Measurements from ENCODE around the gene TRIM66.
"Not testable (repeated sequence)": the region's sequence is repeated elsewhere in the genome, so short reads cannot be mapped to it uniquely, and the experiment has no call there.

Gene TRIM66

DNA sequence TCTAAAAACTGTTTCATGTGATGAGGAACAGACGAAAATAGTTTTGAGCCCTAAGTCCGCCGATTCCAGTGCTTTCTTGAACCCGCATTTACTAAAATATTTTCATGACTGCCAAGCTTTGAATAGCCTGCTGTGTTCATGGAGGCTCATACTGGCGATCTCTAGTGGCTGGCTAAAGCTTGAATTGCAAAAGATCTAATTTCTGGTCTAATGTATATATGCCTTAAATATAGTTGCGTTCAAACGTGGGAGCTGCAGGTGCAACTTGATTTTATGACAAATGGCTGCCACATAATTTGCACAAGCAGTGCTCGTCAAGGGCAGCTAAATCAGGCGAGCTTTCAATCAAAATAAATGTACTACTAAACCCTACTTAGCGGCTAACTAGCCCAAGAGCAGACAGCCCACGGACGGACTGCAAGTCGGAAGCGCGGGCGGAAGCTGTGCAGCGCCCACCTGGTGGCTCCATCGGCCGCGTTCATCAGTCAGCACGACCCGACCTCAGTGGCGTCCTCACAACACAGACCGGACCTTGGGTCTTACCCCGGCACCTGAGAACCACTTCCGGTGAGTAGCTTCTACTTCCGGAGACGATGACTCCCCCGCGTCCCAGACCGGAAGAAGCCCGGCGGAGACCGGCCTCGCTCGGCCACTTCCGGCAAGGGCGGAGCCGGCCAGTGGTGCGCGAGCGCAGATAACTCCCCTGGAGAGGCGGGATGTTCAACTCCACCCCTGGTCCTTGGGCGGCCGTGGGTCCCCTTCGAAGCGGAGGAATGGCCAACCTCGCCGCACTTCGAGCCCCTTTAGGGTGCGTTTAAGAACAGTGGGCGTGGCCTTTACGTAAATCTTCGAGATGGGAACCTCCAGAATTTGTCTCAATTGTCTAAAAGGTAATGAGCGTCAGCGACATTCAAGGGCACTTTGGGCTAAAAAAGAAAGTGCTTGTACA, 6.2 kb upstream of the TRIM66 start:
- peak; percentile 98 for DNase-seq

DNA sequence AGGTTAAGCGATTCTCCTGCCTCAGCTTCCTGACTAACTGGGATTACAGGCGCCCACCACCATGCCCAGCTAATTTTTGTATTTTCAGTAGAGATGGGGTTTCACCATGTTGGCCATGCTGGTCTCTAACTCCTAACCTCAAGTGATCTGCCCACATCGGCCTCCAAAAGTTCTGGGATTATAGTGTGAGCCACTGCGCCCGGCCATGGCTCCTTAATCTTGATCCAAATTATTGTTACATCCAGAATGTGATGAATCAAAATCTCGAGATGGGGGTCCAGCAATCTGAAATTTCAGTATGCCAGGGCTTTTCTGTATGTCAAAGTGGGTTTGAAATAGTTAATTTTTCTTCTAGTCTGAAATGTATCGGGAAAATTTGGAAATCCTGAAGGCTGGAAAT, 3.9 kb upstream of the TRIM66 start:
- no peak for DNase-seq

DNA sequence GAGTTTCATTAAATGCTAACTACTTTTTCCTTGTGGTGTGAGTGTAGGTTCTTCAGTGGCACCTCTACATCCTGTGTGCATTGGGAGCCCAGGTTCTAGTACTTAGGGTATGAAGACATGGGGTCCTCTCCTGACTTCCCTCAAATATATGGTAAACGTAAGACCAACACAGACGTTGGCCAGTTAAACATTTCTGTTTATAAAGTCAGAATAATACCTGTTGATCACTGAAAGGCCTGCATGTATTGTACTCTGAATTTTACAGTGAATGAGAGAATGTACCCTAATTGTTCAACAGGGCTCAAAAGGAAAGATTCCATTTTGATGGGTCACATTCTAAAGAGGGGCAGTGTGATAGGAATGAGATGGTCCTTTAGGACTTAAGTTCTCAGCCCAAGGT, 3.4 kb upstream of the TRIM66 start:
- DNase-seq, result no peak

DNA sequence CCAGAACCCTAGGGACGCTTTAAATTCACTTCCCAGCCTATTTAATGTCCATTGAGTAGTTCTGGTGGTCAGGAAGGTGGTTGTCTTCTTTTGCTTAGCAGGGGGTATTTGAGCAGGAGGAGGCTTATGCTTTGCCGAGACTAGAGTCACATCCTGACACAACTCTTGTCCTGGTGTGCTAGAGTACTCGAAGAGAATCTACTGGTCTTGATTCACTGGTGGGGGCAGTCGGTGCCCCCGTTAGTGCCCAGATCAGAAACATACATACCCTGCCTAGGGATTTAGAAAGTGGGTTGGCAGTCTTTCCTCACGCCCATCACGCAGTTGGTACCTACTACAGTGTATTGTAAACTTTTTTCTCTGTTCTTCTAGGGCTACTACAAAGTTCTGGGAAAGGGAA, 2.8 kb upstream of the TRIM66 start:
- DNase-seq, result no peak

DNA sequence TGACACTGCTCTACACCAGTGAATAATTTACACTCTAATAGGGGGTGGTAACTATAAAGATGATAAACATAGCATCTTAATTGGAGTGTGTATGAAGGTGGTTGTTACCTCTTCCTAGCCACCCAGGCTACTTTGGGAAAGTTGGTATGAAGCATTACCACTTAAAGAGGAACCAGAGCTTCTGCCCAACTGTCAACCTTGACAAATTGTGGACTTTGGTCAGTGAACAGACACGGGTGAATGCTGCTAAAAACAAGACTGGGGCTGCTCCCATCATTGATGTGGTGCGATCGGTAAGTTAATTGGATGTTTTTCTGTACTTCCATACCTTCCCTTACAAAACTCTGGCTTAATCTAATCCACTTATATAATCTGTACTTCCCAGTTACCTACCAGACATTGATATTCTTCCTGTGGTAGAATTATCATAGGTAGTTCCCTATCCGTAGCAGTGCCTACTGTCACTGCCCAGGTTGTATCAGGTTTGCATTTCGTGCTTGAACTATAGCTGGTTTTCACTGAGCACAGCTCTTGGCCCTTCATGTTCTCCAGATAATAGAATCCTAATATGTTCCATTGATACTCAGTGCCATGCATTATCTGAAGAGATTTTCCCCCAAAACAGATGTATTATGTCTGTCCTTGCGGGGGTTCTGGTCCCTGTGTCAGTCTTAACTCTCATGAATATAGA, 2.3 kb upstream of the TRIM66 start:
- no peak for DNase-seq

DNA sequence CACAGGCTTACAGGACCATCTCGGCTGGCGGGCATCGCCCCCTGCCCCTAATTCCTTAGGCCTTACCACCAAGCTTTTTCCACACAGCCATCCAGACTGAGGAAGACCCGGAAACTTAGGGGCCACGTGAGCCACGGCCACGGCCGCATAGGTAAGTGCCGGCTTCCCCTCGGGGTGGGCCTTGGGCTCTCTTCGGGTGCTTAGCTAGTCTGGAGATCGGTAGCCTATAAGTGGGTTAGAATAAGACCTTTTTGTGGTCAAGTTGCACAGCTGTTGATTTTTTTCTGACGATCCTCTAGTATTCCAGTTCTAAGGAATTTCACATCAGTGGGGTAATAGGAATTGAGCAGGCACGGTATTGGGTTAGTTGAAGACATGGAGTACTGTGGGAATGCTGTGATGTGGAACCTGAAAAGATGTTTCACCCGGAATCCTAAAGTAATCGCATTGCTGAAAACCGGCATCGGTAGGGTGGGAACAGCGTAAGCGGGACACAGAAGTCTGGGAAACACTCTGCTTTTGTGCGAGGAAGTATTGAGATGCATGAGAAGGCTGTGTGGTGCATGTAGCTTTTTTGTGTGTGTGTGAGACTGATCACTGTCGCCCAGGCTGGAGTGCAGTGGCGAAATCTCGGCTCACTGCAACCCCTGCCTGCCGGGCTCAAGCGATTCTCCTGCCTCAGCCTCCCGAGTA, 796 bp upstream of the TRIM66 start:
- no peak for DNase-seq

DNA sequence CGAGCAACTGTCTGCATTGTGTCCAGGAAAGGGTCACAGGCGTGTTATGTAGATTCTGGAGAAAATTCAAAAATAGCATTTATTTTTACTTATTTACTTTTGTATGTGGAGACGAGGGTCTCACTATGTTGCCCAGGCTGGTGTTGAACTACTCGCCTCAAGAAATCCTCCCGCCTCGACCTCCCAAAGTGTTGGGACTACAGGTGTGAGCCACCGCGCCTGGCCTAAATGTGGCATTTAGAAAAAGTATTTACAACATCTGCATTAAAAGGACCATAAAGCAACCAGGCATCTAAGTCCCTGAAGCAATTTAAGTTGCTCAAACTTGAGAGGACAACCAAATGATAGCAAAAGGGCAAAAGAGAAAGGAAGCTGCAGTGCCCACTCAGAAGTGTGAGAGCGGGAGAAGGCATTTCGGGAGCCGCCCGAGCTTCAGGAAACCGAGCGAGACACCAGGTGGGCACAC, 595 bp downstream of the TRIM66 start:
- DNase-seq, result no peak

DNA sequence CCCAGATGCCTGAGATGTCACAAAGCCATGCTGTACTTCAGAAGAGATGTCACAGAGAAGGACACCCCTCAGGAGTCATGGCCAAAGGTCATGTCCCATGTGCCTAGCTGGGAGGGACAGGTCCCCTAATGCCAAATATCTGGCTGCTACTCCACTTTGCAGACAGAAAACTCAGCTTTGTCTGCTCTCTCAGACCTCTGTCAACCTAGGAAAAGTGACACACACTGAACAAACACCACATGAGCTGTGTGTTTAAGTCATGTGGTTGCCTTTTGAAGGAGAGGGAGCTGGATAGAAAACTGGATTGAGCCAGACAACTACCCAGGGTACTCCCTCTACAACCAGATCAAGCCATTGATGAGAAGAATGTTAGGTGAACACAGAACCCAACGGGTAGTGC, 3.5 kb downstream of the TRIM66 start:
- DNase-seq, result peak; percentile 16

DNA sequence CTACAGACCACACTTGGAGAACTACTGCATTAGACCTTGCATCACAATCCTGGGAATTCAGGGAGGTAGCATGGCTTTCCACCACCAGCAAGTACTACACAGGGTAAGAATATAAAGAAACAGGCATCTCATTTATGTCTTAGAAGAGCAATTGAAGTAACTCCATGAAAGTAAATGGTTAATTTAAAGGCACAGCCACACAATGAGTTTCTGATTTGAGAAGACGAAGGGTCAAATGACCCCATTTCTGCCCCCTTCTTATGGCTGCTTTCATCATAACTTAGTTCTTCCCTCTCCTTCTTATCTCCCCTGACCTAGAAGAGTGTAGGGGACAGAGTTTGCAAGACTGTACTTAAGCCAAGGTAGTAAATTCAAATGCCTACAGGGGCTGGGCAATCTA, 6.0 kb downstream of the TRIM66 start:
- DNase-seq, result no peak

DNA sequence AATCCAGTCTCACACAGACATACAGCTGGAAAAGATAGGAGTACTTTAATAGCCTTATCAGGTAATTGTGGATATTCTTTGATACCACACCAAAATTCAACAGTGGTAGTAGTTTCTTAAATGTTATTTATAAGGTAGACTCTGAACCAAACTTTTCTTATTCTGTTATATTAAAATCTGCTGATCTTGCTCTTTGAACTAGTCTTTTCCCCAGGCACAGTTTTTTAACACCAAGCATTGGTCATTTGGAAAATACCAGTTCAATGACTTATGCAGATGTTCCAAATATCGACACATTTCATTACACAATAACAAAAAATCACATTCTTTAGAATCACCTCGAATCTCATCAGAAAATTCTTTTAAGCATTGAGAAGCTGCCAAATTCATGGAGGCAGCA, 7.6 kb downstream of the TRIM66 start:
- no peak for DNase-seq

DNA sequence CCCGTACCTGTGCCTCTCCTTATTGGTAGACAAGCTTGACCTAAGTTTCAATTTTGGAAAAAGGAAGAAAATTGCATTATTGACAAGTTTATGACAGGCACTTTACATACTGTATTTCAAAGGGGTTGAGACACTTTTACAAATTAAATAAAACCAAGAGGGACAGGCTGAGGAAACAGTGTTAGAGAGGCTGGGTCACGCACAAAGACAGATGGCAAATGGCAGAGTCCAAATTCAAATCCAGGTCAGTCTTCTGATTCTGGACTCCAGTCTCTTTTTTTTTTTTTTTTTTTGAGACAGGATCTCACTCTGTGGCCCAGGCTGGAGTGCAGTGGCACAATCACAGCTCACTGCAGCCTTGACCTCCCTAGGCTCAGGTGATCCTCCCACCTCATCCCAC, 10.1 kb downstream of the TRIM66 start:
- DNase-seq, result no peak

DNA sequence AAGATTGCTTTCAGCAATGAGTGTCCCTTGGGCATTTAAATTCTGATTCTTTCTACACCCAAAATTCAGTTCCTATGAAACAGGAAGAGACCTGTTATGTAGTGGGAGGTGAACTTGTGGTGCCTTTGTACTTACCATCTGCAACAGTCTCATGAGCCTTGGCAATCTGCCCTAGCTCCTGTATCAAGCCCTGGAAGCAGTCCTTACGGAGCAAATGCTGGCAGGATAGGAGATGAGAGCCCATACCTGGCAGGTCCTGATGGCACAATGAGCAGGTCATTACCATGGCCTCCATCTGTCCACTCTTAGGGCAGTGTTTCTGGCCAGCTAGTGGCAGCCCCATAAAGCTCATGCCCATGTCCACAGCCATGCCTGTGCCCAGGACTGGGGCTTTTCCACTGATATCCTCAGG, 10.8 kb downstream of the TRIM66 start:
- no peak for DNase-seq

DNA sequence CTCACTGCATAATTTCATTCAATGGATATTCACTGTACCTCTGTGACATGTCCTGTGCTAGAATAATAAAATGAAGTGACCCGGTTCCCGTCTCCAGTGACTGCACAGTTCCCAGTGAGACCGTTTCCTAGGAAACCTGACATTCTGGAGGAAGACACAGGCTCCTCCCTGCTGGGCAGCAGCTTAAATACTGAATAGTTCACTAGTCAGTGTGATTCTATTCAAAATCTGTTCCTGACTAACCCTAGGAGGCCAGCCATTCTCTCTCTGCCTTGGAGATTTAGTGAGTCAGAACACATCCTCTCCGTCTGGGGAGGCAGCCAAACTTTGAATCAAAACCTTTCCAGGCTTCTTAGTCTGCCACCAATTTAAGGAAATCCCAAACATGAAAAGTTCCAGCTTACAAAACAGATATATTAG, 11.3 kb downstream of the TRIM66 start:
- no peak for DNase-seq

DNA sequence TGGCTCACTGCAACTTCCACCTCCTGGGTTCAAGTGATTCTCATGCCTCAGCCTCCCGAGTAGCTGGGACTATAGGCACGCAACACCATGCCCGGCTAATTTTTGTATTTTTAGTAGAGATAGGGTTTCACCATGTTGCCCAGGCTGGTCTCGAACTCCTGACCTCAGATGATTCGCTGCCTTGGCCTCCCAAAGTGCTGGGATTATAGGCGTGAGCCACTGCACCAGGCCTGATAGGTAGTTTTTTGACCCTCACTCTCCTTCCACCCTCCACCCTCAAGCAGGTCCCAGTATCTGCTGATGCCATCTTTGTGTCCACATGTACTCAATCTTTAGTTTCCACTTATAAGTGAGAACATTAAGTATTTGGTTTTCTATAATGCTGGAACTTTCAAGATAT, 12.4 kb downstream of the TRIM66 start:
- DNase-seq, result not testable (repeated sequence)

DNA sequence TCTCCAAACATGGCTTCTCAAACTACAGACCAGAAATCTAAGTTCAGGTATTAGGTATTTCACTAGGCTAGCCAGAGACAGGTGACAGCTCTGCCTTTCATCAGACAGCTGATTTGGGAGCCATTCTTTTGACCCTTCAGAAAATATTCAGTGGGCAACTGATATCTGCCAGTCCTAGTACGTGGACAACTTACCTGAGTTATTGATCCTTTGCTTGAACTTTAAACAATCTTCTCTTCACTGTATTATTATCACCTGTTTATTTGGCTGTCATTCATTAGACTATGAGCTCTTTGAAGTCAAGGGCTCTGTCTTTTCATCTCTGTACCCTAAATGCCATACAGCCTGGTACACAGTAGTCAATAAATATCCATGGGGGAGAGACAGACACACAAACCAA, 17.2 kb downstream of the TRIM66 start:
- no peak for DNase-seq

DNA sequence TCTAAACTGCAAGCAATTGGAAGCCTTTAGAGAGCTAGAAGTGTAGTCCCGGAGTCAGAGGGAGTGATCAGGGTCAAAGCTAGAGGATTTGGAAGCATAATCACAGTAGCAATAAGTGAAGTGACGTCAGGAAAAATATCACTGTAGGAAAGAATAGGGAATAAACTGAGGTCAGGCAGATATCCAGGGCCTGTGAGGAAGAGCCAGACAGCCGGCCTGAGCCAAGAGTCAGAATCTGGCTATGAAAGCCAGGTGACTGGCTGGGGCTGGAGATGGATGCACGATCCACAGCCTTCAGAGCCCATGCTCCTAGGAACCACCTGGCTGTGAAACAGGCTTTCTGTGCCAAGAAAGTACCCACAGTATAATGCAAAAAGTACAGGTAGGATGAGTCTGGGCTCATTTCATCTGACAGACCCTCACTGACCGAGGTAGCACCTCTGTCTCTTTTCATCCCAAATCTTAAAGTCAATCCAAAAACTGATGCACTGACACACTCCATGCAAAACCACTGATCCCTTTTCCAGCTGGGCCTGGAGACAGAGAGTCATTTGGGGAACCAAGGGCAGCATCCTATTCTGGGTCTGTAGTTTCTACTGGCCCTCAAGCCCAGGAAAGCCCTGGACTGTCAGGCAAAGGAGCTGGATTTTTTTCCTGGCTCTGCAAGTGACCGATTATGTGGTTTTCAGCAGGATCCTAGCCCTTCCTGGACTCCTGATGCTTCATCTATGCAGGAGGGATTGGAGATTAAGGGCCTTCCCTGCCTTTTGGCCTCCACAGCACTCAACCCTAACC, 21.3 kb downstream of the TRIM66 start:
- no peak for DNase-seq

DNA sequence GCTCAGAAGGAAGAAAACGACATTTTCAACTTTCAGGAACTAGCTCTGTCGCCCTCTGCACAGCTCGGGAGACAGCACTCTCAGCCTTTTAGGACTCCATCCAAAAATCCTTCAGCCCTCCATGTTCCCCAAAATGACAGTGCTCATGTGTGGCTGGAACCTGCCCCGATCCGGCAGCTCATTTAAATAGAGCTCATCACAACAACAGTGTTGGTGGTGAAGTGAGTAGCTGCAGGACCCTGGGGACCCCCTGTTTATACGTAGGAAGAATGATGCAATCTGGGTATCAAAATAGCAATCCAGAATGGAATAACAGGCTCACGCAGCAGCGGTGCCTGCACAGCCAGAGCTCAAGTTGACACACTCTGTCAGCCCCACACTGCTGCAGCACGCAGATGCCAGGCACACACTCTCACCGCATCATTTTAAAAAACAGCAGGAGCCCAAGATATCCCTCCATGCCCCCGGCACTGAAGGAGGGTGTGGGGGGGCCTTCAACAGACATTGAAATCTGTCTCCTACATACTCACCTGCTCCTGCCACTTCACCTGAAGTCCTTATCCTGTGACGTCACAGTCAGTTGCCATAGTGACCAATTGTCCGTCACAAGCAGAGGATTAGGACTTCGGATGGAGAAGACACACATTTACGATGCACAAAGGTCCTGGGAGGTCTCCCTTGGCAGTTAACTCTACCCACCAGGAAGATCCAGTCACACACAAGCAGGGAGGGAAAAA, 24.0 kb downstream of the TRIM66 start:
- no peak for DNase-seq

DNA sequence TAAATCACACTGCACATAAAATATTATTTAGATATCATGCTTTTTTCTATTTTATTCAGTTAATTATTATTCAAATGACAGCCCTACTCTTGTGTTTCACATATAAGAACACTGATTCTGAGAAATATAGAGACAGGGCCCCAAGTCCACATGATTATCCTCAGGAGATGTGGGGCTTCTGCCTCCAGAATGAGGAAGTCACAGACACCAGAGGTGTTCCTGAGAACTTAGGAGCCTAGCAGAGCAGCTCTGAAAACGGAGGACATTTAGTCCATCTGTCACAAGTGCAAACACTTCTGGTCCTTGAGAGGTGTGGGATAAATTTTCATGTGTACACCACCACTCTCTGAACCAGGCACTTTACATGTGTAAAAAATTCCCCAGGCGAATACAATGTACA, 26.2 kb downstream of the TRIM66 start:
- DNase-seq, result peak; percentile 27

DNA sequence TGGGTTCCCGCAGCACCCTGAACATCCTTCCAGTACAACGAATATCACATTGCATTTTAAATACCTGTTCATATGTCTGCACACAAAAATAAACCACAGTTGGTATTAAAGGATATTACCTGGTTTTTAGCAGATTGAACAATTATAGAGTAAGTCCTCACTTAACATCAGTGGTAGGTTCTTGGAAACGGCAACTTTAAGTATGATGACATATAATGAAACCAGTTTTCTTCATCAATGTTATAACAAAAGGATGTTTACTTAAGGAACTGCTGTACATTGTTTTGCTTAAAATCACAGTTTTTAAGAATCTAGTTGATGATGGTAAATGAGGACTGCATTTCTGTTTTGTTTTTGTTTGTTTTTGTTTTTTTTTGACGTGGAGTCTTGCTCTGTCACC, 28.0 kb downstream of the TRIM66 start:
- DNase-seq, result no peak

DNA sequence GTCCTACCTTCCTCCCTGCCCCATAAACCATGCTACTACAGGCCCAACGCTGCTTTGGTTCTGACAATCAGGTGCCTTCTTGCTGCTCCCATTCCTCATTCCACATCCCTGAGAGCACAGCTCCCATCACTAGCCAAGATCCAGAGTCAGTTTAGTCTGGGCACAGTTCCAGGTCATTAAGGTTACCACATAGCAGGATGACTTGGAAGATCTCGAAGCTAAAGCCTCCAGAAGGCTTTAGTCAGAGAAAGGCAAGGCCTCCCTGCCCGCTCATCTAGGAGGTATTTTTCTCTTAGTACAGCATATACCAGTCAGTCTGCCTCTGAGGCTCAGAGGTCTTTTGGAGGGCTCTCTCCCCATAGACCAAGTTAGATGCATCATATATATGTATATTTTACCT, 30.3 kb downstream of the TRIM66 start:
- DNase-seq, result no peak

DNA sequence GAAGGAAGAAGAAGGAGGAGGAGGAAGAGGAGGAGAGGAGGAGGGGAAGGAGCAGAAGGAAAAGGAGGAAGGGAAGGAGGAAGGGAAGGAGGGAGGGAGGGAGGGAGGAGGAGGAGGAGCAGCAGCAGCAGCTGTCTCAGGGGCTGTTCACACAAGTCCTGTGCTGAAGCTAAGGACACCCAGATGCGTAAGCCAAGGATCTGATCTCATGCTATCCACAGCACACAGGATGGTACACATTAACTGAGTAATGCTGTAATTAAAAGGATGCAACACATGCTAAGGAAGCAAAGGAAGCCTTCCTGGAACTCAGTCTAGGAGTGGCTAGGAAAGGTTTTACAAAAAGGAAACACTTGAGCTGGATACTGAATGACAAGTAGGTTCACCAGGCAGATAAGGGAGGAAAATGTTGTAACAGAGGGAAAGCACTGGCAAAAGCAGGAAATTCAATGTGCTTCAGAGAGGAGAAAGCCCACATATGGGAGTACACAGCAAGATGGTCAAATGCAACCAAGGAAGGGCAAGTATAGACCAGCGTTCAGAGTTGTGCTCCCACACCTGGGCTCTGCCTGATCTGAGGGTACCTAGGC, 32.0 kb downstream of the TRIM66 start:
- DNase-seq, result no peak

DNA sequence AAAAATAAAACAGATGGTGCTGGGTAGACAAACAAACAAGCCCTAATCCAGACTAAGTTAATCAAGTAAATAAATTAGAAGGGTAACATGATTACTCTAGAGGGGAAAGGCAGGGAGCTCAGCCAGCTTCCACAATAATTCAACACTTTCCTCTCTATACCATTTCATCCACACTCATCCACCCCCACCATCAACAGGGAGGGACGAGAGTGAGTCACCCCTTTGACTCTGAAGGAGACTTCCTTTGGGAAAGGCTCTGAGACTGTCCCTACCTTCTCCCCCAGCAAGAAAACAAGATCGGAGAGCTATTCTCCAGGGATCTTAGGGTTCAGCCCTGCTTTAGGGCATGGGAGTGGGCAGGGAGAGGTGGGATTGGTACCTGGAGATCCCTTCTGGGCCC, 33.1 kb downstream of the TRIM66 start:
- no peak for DNase-seq
